Glomerular visceral epithelial cell (primary cell): ENCODE measurements around the gene STK11.
"Not testable (repeated sequence)": the region's sequence is repeated elsewhere in the genome, so short reads cannot be mapped to it uniquely, and the experiment has no call there.

ENCODE experiments used
- DNase-seq: peaks from one replicate; pipeline ENCODE4 v3.0.0-alpha.2; 2016; ENCODE audit errors: extremely low spot score

STK11 gene

DNA sequence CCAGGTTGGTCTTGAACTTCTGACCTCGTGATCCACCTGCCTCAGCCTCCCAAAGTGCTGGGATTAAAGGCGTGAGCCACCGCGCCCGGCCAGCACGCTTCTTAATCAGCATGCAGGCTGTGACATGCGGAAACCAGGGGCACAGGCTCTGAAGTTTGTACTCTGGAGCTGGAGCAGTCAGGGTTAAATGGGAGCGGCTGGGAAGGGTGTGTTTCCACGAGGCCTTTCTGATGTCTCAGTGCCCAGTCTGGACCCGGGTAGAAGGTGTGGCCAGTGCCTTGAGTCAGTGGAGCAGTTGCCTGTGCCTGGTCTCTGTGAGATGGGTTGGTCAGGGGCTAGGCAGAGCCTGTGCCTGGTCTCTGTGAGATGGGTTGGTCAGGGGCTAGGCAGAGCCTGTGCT, 3.3 kb downstream of the STK11 start:
- DNase-seq, result not testable (repeated sequence)

DNA sequence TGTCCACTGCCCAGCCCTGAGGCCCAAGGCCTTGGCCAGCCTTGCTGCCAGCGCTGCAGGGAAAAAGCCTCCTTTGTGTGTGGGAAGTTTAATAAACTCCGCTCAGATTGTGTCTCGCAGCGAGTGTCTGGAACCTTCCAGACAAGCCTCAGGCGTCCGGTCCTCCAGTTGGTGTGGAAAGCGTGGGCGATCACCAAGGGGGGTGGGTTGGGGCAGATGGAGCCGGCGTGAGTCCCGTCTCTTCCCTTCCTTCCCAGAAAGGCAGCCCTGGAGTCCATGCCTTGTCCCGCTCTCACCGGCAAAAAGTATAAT, 4.6 kb downstream of the STK11 start:
- DNase-seq, result no peak

DNA sequence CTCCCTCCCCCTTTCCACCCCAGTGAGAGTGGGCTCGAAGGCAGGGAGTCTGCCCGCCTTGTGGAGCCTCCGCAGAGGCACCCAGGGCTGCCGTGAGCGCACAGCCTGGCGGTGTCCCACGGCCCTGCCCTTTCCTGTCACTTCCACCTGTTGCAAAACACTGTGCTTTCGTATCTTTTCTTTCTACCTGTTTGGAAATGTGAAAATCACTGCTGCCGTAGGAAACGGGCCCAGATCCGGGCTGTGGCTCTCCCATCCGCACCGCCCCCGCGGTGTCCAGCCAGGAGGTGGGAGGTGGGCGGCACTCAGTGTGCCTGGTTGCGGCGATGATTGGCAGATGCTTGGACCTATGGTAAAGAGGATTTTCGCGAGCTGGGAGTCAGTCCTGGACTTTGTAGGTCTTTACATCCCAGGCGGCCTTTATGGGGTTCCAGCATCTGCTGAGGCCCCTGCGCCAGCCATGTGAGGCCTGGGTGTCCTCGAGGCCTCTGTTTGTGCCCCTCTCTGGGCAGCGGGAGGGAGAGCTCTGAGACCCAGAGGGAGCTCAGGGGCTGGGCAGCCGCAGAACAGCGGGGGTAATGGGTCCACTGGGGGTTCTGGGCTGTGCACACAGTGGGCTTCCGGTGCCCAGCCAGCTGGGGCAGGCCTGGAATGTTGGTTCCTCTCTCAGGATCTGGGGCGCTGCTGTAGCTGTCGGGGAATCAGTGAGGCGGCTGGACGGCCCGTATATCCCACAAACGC, 6.1 kb downstream of the STK11 start:
- no peak for DNase-seq

DNA sequence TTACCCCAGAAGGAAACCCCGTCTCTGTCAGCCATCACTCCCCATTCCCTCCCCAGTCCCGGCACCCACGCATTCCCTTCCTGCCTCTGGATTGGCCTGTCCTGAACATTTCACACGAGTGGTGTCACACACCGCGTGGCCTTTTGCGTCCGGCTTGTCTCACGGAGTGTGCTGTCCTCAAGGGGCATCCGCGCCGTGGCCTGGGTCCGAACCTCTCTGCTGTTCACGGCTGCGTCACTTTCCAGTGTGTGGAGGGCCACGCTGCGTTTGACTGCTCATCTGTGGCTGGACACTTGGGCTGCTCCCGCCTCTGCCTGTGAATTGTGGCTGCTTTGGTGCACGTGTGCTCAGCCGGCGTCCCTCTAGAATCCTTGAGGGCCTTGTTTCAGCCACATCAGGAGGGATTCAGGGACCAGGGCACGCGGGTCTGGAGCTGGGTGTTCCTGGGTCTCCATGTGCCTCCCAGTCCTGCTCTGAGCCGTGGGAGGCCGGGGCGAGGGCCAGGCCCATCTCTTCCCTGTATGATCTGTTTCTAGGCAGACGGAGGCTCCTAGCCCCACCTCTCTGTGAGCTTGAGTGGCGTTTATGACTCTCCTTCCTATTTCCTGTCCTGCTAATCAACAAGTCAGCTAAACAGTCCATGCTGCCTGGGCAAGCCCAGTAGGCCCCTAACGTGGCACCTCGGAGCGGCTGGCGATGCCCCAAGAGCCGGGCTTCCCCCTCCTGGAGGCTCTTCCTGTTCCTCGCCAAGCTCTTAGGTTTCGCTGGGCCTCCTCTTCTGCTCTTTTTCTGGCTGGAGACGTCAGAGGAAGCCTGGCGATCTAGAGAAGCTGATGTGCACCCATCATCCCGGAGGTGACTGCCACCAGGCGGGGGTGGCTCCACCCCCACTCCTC, 8.1 kb downstream of the STK11 start:
- peak; percentile 72 for DNase-seq

DNA sequence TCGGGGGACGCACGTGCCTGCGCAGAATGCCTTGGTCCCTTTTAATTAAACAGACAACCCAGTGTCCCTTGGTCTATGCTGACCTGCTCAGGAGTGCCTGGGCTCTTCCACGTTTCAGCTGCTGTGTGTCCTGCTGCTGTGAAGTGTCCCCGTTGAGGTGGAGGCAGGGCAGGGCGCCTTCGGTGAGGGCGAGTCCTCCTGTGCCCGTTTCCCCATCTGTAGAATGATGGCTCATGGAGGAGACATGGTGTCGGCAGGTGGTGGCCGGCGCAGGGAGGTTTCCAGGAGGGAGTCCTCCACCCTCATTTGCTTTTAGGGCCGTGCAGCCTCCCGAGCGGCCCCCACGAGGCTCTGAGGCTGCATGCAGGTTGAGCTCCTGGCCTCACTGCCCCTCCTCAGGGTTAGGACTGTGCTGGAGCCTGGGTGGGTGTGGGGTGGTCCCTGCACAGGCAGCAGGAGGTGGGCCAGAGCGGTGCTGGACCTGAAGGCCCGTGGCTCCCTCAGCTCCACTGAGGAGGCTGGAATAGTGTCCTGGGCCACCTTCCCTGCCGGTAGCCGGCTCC, 8.8 kb downstream of the STK11 start:
- DNase-seq, result no peak

DNA sequence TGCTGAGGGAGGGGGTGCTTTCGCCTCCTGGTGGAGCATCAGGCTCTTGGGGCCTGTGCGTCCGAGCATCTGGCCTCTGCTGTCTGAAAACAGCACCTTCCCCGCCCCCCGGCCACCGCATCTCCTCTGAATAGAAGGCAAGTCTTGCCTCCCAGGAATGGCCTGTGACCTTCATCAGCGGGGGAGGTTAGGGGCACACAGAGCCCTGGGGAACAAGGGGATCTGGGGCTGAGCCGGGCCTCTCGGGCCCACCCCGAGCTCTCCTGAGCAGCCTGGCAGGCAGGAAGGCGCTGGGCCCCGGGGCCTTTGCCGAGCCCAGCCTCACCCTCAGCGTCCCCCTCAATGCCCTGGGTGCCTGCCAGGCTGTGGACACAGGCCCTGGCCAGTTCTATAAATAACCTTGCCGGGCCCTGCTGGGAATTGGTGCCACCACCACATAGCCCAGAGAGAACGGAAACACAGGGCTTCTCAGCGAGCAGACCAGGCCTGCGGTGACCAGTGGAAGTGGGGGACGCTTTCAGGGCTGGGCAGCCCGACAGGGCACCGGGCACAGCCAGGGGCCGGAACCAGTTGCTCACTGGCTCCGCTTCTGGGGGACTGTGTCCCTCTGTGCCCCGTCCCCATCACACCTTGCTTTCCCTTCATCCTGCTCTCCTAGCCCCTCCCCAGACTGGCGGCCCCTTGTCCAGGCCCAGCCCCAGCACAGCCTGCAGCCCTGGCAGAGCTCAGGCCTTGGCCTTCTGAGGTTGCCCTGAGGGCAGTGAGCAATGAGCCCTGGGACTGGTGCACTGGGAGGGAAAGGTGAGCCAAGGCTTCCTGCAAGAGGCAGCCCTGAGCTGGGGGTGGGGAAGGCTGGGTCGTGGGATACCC, 9.5 kb downstream of the STK11 start:
- no peak for DNase-seq

DNA sequence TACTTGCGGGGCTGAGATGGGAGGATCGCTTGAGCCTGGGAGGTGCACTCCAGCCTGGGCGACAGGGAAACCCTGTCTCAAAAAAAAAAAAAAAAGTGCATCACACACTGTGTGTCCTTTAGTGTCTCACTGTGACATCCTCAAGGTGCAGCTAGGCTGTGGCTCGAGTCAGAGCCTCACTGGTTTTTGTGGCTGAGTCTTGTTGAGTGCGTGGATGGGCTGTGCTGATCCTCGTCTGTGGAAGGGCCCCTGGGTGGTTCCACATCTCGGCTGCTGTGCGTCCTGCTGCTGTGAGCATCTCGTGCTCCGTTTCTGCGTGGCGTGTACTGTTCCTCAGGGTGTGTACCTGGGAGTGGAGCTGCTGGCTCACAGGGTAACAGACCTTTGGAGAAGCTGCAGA, 11.2 kb downstream of the STK11 start:
- DNase-seq, result no peak

DNA sequence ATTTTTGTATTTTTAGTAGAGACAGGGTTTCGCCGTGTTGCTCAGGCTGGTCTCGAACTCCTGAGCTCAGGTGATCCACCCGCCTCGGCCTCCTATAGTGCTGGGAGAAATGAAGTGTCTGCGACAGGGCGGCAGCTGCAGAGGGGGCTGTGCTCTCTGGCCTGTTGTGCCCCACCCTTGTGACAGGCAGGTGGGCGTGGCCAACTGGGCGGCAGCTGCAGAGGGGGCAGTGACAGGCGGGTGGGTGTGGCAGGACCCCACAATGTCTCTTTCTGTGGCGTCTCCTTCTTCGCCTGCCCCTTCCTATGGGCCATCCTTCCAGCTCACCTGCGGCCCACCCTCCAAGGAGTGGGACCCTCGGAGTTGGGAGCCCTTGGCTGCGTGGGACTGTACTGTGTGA, 11.8 kb downstream of the STK11 start:
- DNase-seq, result no peak

DNA sequence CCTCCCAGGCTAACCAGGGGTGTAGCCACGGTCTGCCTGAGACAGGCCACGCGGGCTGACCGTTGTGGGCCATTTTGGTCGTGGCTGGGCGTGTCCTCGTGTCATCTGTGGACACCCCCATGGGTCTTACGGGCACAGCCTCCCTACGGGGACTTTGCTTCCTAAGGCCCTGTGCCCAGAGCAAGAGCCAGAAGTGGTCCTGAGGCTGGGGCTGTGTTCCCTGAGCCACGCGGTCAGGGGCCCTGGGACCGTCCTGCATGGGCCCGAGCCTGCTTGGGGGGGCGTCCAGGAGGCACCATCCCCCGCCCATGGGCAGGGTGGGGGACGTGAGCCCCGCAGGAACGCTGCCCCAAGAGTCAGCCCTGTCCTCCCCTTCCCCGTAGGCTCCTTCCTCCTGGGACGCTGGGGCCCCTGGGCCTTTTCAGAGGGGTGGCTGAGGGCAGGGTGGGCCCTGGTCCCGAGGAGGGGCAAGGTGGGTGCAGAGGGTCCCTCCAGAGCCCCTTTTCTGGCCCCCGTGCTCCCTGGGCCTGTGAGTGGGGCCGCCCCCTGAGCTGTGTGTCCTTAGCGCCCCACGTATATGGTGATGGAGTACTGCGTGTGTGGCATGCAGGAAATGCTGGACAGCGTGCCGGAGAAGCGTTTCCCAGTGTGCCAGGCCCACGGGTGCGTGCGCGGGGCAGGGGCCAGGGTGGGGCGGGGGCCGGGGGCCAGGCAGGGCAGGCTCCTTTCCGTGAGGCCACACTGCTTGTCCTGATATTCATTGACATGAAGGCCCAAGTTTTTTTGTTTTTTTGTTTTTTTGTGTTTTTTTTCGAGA, 13.4 kb downstream of the STK11 start:
- DNase-seq, result no peak

DNA sequence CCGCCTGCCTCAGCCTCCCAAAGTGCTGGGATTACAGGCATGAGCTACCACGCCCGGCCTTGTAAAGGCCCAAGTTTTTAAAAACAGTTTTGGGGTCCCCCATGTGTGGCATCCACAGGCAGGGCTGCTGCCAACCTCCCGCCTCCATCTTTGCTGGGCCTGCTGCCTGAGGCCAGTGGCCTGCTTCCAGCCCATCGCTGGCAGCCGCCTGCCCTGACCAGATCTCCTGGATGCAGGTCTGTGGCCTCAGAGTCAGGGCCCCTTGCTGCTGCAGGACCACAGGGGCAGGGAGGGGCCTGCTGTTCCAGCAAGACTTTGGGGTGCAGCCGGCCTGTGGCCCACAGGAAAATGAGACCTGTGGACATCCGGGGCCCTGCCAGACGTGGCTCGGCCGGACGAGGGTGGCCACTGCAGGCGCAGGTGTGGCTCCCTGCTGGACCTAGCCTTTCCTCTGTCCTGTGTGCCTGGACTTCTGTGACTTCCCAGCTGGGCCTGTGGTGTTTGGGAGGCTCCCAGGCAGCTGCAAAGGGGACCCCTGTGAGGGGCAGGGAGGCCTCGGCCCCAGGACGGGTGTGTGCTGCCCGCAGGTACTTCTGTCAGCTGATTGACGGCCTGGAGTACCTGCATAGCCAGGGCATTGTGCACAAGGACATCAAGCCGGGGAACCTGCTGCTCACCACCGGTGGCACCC, 14.4 kb downstream of the STK11 start:
- DNase-seq, result no peak

DNA sequence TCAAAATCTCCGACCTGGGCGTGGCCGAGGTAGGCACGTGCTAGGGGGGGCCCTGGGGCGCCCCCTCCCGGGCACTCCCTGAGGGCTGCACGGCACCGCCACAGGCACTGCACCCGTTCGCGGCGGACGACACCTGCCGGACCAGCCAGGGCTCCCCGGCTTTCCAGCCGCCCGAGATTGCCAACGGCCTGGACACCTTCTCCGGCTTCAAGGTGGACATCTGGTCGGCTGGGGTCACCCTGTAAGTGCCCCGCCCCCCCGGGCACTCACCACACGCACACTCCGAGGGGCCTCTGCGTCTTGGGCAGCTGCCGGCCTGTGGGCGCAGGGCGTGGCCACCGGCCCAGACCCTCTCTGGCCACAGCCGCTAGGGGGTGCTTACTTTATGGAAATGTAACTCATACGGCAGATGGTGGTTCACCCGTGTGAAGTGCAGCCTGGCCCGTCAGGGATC, 14.9 kb downstream of the STK11 start:
- no peak for DNase-seq

DNA sequence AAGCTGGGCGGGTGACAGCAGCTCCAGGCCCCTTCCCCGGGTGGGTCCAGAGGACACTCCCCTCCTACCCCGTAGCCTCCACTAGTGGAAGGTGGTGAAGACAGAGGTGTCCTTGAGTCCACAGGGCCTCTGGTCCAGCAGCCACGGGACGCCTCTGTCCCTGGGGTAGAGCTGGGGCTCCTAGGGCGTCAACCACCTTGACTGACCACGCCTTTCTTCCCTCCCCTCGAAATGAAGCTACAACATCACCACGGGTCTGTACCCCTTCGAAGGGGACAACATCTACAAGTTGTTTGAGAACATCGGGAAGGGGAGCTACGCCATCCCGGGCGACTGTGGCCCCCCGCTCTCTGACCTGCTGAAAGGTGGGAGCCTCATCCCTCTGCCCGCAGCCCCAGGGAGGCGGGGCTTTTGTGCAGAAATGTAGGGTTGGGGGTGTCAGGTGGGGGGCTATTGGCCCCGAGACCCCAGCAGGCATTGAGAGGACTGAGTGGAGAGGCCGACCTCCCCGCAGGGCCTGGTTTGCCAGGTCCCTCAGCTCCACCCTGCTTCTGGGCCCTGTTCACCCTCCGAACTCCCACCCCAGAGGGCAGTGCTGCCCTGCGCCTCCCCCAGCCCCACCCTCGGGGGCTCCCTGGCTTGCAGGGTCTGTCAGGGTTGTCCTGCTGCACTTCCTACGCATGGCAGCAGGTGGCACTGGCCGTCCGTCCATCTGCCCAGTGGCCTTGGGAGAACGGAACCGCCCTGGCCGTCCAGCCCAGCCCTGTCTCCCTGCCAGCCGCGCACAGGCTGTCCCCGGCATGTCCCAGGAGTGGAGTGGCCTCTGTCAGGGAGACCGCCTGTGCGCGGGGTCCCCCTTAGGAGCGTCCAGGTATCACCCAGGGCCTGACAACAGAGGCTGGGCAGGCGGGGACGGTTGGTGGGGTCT, 15.7 kb downstream of the STK11 start:
- DNase-seq, result peak; percentile 43

DNA sequence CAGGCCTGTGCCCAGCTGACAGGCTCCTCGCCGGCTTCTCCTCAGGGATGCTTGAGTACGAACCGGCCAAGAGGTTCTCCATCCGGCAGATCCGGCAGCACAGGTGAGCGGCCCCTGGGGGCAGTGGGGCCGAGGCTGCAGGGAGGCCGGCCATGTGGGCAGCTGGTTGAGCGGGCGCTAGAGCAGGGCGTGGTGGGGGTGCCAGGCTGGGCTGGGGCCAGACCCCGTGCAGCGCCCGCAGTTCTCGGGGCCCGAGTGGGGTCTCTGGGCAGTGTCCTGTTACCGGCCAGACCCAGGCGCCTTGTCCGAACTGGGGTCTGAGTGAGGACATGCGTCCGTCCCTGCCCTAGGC, 16.3 kb downstream of the STK11 start:
- no peak for DNase-seq

DNA sequence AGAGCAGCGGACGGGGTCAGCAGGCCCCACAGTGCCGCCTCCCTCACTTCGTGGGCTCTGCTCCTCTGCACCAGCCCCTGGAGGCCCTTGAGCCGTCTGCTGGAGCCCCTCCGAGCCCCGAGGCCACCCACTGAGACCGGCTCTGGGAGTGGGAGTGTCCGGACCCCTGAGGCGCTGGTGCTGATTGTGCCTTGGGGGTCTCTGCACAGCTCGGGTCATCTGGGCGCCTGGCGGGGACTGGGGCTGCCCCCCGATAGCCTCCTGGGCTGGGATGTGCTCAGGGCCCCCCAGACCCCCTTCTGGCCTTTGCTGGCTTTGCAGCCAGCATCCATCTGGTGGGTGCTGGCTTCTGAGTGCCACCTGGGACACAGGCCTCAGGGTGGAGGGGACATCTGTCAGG, 16.8 kb downstream of the STK11 start:
- no peak for DNase-seq

DNA sequence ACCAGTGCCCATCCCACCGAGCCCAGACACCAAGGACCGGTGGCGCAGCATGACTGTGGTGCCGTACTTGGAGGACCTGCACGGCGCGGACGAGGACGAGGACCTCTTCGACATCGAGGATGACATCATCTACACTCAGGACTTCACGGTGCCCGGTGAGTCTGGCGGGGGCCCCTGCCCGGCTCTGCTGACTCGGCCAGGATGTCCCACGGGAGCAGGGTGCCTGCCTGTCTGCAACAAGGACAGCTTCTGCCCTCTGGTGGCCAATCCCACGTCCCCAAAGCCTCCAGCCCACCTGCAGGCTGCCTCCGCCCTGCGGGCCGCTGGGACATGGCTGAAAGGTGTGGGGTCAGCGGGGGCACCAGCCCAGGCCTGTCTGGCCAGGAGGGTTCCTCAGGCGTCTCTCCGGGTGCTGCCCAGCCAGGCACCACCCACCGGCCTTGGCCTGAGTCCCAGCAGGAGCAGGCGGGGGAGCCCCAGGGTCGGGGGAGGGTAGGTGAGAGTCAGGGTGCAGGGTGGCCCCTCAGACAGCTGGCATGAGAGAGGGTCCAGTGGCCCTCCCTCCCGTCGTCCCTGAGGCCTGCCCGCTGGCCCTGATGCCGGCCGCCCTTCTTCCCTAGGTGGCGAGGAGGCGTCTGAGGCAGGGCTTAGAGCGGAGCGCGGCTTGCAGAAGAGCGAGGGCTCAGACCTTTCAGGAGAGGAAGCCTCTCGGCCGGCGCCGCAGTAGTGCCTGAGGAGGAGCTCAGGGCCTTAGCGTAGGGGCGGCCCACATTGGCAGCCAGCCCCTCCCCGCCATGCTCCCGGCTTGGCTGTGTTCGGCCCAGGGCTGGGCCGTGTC, 17.7 kb downstream of the STK11 start:
- peak; percentile 57 for DNase-seq

DNA sequence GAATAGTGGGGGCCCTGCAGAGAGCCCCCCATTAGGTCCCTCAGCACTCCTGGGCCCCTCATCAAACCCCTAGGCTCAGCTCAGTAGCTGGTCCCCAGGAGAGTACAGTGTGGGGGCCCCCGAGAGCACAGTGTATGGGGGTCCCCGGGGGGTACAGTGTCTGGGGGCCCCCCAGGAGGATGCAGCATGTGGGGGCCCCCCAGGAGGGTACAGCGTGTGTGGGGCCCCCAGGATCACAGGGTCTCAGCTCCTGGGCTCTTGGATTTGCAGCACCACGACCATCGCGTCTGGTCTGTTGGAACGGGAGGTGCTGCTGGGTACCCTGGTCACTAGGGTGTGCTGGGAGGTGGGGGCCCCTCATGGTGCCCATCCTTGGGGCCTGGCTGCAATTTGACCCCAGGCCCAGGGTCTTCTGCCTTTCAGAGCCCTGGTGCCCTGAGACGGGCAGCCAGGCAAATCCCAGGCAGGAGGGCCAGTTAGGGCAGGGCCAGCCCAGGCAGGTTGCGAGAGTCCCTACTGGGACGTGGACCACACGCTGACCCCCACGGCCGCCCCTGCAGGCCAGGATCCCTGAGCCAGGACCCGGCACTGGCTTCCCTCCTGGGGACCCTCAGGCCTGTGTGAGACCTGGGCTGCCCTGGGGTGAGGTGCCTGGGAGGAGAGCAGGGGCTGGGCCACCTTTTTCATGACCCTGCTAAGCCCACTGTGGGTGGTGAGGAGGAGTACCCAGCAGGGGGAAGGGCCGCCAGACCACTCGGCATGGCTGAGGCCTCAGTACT, 18.7 kb downstream of the STK11 start:
- no peak for DNase-seq

DNA sequence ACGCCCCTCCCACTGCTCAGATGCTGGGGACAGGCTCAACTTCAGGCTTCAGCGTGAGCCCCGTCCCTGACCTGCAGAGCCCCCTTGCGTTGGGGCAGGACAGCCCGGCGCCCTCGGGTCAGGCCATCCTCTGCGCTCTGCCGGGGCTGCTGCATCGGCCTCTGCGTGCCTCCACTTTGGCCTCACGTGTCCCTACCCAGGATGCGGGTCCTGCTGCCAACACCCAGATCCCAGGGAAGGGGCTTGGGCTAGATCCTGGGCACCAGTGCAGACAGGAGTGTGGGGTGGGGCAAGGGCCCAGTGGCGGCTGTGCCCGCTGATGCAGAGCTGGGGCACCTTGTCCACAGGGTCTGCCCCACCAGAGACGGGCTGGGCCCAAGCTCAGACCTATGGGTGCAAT, 19.3 kb downstream of the STK11 start:
- DNase-seq, result no peak
